GM12872 (cell line): Measurements from ENCODE around the gene PPM1M.

Experiments used
- CTCF ChIP-seq: IDR thresholded peaks from 3 replicates; pipeline ENCODE4 v1.5.1; 2011; ENCODE audit warnings: low read depth, mild to moderate bottlenecking, low read length, moderate library complexity; ENCODE audit not compliant: insufficient read depth

The PPM1M gene

GRCh38 chr3:52210550-52211046, 35.0 kb upstream of the PPM1M start:
- TF ChIP-seq CTCF = no peak

- TF ChIP-seq CTCF = no peak
Observed at GRCh38 chr3:52211268-52211891, 34.2 kb upstream of the PPM1M start.

DNA sequence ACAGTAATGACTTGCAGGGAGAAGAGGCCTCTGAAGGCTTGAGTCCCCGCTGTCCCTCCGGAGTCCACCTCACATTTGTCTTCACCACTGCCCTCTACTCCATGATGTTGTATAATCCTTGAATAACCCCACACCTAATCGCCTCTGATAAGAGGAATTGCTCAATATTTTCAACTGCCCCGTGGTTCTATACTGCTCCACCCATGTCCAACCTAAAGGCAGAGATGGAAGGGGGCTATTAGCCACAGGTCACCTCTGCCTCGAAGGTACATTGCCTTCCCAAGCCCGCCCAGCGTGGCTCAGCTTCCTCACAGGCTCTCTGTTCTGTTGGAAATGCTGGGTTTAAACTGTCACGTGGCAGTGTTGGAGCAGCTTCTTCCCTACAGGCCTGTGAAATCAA, 32.6 kb upstream of the PPM1M start:
- no peak for TF ChIP-seq CTCF

DNA sequence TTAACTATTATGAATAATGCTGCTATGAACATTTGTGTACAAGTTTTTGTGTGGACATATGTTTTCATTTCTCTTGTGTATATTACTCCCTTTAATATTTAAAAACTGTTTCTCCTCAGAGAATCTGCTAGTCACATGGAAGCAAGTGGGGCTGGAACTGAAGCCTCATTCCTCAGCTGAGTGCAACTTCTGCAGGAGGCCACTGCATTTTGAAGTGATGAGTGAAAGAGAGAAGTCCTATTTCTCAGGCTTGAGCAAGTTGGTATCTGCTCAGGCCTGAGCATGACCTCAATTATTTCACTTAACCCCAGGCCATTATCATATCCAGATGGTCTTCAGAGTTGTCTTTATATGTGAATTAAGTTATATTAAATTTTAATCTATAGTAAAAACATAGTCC, 31.7 kb upstream of the PPM1M start:
- TF ChIP-seq CTCF = no peak

GRCh38 chr3:52215351-52215750, 30.2 kb upstream of the PPM1M start:
- no peak for TF ChIP-seq CTCF

GRCh38 chr3:52216585-52217408, 28.8 kb upstream of the PPM1M start:
- no peak for TF ChIP-seq CTCF

DNA sequence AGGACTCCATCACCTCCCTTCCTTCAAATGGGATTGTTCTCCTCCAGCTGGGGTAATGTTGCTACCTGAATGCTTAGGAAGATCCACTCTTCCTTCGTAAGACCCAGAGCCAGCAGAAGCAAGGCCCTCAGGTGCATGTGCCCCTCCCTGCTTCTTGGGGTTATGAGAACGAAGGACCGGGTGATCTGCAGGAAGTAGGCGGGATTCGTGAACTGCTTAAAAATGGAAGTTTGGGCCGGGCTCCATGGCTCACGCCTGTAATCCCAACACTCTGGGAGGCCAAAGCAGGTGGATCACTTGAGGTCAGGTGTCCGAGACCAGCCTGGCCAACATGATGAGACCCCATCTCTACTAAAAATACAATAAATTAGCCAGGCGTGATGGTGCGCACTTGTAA, 28.2 kb upstream of the PPM1M start:
- no peak for TF ChIP-seq CTCF
